Endothelial cell of umbilical vein (primary cell): ENCODE data around the gene STAG1. TPM values are rescaled to one million over a fixed set of nuclear protein-coding genes. Genes with fewer than 3 reads are reported as not detected.

Experiments
- BruUV-seq: library from RNA; stranded (reverse); fragments of 400-500 nt; replicated peaks from 2 replicates; lab custom pipeline; 2021; lab: Mats Ljungman, UMichigan
- CTCF ChIA-PET: fragments of 300-600, 350-600 bp; sonication (Branson Sonifier 250); formaldehyde crosslinking; loops from one replicate; lab custom pipeline; 2021; ENCODE audit warnings: antibody characterized with exemption, inconsistent platforms; lab: Charles Lee
- POLR2A ChIA-PET: fragments of 300-600, 350-600 bp; sonication (Branson Sonifier 250); formaldehyde crosslinking; loops from one replicate; lab custom pipeline; 2021; ENCODE audit warnings: antibody characterized with exemption, inconsistent platforms; lab: Charles Lee
- DNase-seq: peaks from one replicate; pipeline ENCODE4 v3.0.0-alpha.2; 2011; ENCODE audit warnings: low read depth, low spot score
- FAIRE-seq: peaks from 2 replicates; lab custom pipeline; 2011; peaks lifted over from hg19 to GRCh38; lab: Jason Lieb, UNC
- H2AFZ ChIP-seq: 2 replicates; pipeline ENCODE4 v1.6.0; 2012; ENCODE audit warnings: low read depth, low read length, control low read depth, inconsistent platforms
- H3K27ac ChIP-seq: 2 replicates; pipeline ENCODE4 v1.5.1; 2011; ENCODE audit warnings: low read depth, mild to moderate bottlenecking, control low read depth, low read length, moderate library complexity; ENCODE audit not compliant: insufficient read depth
- H3K27me3 ChIP-seq, 2 experiments: 2 replicates each; pipeline versions ENCODE4 v1.6.0 to v1.6.1; 2011; ENCODE audit warnings: low read length in 2 of 2, mixed read lengths in 1 of 2; ENCODE audit not compliant: control insufficient read depth in 2 of 2, insufficient read depth in 2 of 2
- H3K36me3 ChIP-seq, 2 experiments: 2 replicates in 1 of 2; 3 replicates in 1 of 2; pipeline ENCODE4 v1.5.1; 2011; ENCODE audit warnings: low read length in 2 of 2, mild to moderate bottlenecking in 1 of 2, moderate library complexity in 1 of 2; ENCODE audit not compliant: control insufficient read depth in 2 of 2, insufficient read depth in 2 of 2; ENCODE audit errors: extremely low read depth in 1 of 2
- H3K4me1 ChIP-seq: 3 replicates; pipeline ENCODE4 v1.5.1; 2011; ENCODE audit warnings: mild to moderate bottlenecking, low read length; ENCODE audit not compliant: control insufficient read depth, insufficient read depth; ENCODE audit errors: extremely low read depth
- H3K4me2 ChIP-seq: 2 replicates; pipeline ENCODE4 v1.6.1; 2011; ENCODE audit warnings: low read length, control low read depth, mixed read lengths; ENCODE audit not compliant: insufficient read depth
- H3K4me3 ChIP-seq, 3 experiments: fragments of 200-600 bp in 1 of 3; sonication (generic), shearing (Covaris generic) in 1 of 3; replicated peaks in 1 of 3; 2 replicates each; pipeline ENCODE4 v1.5.1; 2011 to 2016; ENCODE audit warnings: control low read depth in 3 of 3, low read length in 3 of 3, mild to moderate bottlenecking in 2 of 3, inconsistent platforms in 1 of 3, low read depth in 1 of 3, moderate library complexity in 1 of 3; ENCODE audit not compliant: insufficient read depth in 1 of 3
- H3K79me2 ChIP-seq: 2 replicates; pipeline ENCODE4 v1.6.0; 2012; ENCODE audit warnings: low read length, inconsistent platforms; ENCODE audit not compliant: control insufficient read depth, insufficient read depth
- H3K9ac ChIP-seq: replicated peaks from 2 replicates; pipeline ENCODE3; 2011; ENCODE audit warnings: low read length, control low read depth; ENCODE audit not compliant: insufficient read depth; ENCODE audit errors: extremely low read depth
- H3K9me1 ChIP-seq: replicated peaks from 3 replicates; pipeline ENCODE4 v1.6.0; 2011; ENCODE audit warnings: mild to moderate bottlenecking, low read length; ENCODE audit not compliant: control insufficient read depth, insufficient read depth; ENCODE audit errors: extremely low read depth
- H3K9me3 ChIP-seq: replicated peaks from 2 replicates; pipeline ENCODE4 v1.5.1; 2012; ENCODE audit warnings: low read length, inconsistent platforms; ENCODE audit not compliant: control insufficient read depth, insufficient read depth
- H4K20me1 ChIP-seq: replicated peaks from 2 replicates; pipeline ENCODE3; 2011; ENCODE audit warnings: mild to moderate bottlenecking, low read length; ENCODE audit not compliant: control insufficient read depth, insufficient read depth; ENCODE audit errors: extremely low read depth
- EZH2 ChIP-seq: IDR thresholded peaks from 2 replicates; pipeline ENCODE4 v1.6.1; 2012; ENCODE audit warnings: borderline replicate concordance, low read depth, mild to moderate bottlenecking, moderate library complexity, low read length, inconsistent platforms; ENCODE audit not compliant: severe bottlenecking
- FOS ChIP-seq: IDR thresholded peaks from 2 replicates; pipeline ENCODE4 v1.6.1; 2011; ENCODE audit warnings: mild to moderate bottlenecking, low read length, moderate library complexity, borderline replicate concordance; ENCODE audit not compliant: insufficient read depth
- GATA2 ChIP-seq: IDR thresholded peaks from 2 replicates; pipeline ENCODE4 v1.7.0; 2011; ENCODE audit warnings: low read depth, mild to moderate bottlenecking, moderate library complexity, mixed read lengths, low read length; ENCODE audit not compliant: insufficient read length, insufficient read depth
- JUN ChIP-seq: IDR thresholded peaks from 2 replicates; pipeline ENCODE4 v1.6.1; 2011; ENCODE audit warnings: borderline replicate concordance, low read depth; ENCODE audit not compliant: insufficient read length, insufficient read depth
- MYC ChIP-seq: IDR thresholded peaks from one replicate; pipeline ENCODE4 v1.6.1; 2011; ENCODE audit warnings: mild to moderate bottlenecking, low read depth, low read length
- POLR2AphosphoS5 ChIP-seq: IDR thresholded peaks from 2 replicates; pipeline ENCODE4 v1.6.1; 2012; ENCODE audit warnings: low read depth, mild to moderate bottlenecking, control low read depth, low read length, moderate library complexity; ENCODE audit not compliant: insufficient read depth
- dilution Hi-C: fragments of 300-500 bp; cut with MboI; formaldehyde crosslinking; loops from one replicate; pipeline ENCODE4 v1.15.0; 2019; ENCODE audit warnings: low sequenced_read_pairs; ENCODE audit not compliant: extremely low pct_ligation_motif_present
- intact Hi-C: fragments of 100-400 bp; cut with micrococcal nuclease; formaldehyde crosslinking; loops from one replicate; pipeline ENCODE4 v1.10.0; 2022
- polyA plus RNA-seq, 4 experiments: library from polyadenylated mRNA; depleted of rRNA in 3 of 4; stranded (reverse) in 3 of 4; unstranded in 1 of 4; fragments of >200 nt; gene quantifications; 2 replicates each; pipeline versions ENCODE4 v1.2.1 to v1.2.3, GENCODE V29; 2011 to 2012; ENCODE audit warnings: missing spikeins in 1 of 4
- total RNA-seq: library from RNA; stranded (reverse); gene quantifications from 2 replicates; pipeline ENCODE4 v1.2.3, GENCODE V29; 2021
- TF ChIP-seq, protein P1 (sequence below): IDR thresholded peaks from 2 replicates; pipeline ENCODE4 v1.6.1; 2011; ENCODE audit not compliant: insufficient read depth, insufficient read length
- TF ChIP-seq, protein P2 (sequence below), 2 donors: IDR thresholded peaks; 1 replicate in 1 of 2; 2 replicates in 1 of 2; pipeline ENCODE4 v1.5.1; 2011; ENCODE audit warnings: low read length in 2 of 2, mild to moderate bottlenecking in 2 of 2, moderate library complexity in 2 of 2, control low read depth in 1 of 2, inconsistent platforms in 1 of 2, low read depth in 1 of 2; ENCODE audit not compliant: insufficient read depth in 1 of 2; ENCODE audit errors: extremely low read depth in 1 of 2

Gene STAG1
- total and polyA plus RNA-seq, 2 donors (not counting 3 experiments of a cell fraction or from before 2014, with no cell fraction given): 7.4 to 42.1 TPM

DNA sequence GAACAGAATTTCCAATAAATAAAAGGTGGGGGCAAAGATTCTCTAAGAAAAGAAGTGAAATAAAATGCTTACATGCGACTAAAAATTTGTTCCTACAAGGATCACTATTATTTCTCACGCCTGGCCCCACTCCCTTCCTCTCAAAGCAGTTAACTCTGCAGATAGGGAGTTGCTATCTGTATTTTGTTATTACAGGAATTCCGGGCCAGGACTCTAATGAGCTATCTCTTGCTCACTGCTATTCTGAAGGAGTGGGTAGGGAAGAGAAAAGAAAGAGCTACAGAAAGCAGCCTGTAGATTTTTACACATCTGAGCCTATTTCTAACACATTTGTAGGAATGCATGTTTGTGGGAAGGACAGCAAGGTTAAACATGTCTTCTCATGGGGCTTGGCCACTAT is 361.6 kb downstream of the STAG1 start:
- TF ChIP-seq GATA2: peak; percentile 86
- TF ChIP-seq, protein P1, sequence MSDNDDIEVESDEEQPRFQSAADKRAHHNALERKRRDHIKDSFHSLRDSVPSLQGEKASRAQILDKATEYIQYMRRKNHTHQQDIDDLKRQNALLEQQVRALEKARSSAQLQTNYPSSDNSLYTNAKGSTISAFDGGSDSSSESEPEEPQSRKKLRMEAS: no peak
- peak; percentile 40 for TF ChIP-seq POLR2AphosphoS5
- H3K9ac ChIP-seq: peak overlapping the region; percentile 23
- H3K27me3 ChIP-seq: no peaks in the 10 kb centered on the region
- dilution Hi-C loops (no loop called here), intact Hi-C loops (loop anchor here (2.0 to 5.0 kb wide), 2 partner anchors 193 to 428 kb away; partner anchors contain the start of genes MSL2 and SLC35G2)
- ChIA-PET CTCF (interaction anchor here (0.6 to 11.0 kb wide), 32 partner anchors 9 to 645 kb away, joined by 3 to 253 read pairs (median 6); partner anchors contain the start of gene STAG1), POLR2A (interaction anchor here (2.4 kb wide), 1 partner anchor 362 kb away, joined by 17 read pairs; the partner anchor contains the start of gene STAG1)
- no peaks in the 10 kb centered on the region for H3K79me2 ChIP-seq
- FAIRE-seq: peak; percentile 53
- peaks cover 11% of the 10 kb centered on the region for H3K4me1 ChIP-seq
- peak; percentile 78 for DNase-seq
- no peaks in the 10 kb centered on the region for H3K9me3 ChIP-seq
- no peaks in the 10 kb centered on the region for H3K9me1 ChIP-seq
- no peak overlapping the region for H3K4me3 ChIP-seq
- H4K20me1 ChIP-seq: no peaks in the 10 kb centered on the region
- BruUV-seq: no TSS peak
- no peak overlapping the region for H2AFZ ChIP-seq
- no peak overlapping the region for H3K27ac ChIP-seq
- no peaks in the 10 kb centered on the region for H3K36me3 ChIP-seq
- peak overlapping the region; percentile 74 for H3K4me2 ChIP-seq

DNA sequence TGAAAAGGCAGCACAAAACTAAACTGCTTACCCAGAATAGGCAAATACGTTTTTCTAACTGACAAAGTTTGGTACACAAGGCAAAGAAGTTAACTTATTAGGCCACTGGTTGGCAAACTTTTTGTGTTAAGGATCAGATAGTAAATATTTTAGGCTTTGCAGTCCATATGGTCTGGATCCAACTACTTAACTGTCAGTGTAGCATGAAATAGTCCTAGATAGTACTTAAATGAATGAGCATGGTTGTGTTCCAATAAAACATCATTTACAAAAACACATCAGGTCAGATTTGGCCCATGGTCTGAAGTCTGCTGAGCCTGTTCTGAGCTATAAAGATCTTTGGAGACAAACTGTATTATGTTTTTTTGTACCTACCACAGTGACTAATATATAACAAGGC is 365.1 kb downstream of the STAG1 start:
- TF ChIP-seq JUN (no peak), GATA2 (no peak), EZH2 (no peak), MYC (no peak), POLR2AphosphoS5 (no peak), FOS (no peak)
- TF ChIP-seq, protein P1: no peak
- TF ChIP-seq, protein P2, sequence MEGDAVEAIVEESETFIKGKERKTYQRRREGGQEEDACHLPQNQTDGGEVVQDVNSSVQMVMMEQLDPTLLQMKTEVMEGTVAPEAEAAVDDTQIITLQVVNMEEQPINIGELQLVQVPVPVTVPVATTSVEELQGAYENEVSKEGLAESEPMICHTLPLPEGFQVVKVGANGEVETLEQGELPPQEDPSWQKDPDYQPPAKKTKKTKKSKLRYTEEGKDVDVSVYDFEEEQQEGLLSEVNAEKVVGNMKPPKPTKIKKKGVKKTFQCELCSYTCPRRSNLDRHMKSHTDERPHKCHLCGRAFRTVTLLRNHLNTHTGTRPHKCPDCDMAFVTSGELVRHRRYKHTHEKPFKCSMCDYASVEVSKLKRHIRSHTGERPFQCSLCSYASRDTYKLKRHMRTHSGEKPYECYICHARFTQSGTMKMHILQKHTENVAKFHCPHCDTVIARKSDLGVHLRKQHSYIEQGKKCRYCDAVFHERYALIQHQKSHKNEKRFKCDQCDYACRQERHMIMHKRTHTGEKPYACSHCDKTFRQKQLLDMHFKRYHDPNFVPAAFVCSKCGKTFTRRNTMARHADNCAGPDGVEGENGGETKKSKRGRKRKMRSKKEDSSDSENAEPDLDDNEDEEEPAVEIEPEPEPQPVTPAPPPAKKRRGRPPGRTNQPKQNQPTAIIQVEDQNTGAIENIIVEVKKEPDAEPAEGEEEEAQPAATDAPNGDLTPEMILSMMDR (IDR thresholded peaks at IDR 0.05; ENCODE audit: extremely low read depth in 1 of 2, insufficient read depth in 1 of 2, low read depth in 1 of 2, low read length in 2 of 2): no peak
- Histone ChIP-seq H3K9ac (no peak overlapping the region), H3K27me3 (no peaks in the 10 kb centered on the region), H3K4me1 (peaks cover 11% of the 10 kb centered on the region), H3K36me3 (no peaks in the 10 kb centered on the region), H3K79me2 (no peaks in the 10 kb centered on the region), H3K4me2 (no peak overlapping the region), H3K9me1 (no peaks in the 10 kb centered on the region), H4K20me1 (no peaks in the 10 kb centered on the region), H2AFZ (no peak overlapping the region), H3K9me3 (no peaks in the 10 kb centered on the region), H3K4me3 (no peak overlapping the region), H3K27ac (no peak overlapping the region)
- dilution Hi-C loops: no loop called here
- CTCF ChIA-PET: interaction anchor here (1.0 to 11.0 kb wide), 3 partner anchors 10 to 365 kb away, joined by 3 to 253 read pairs (median 4); partner anchors contain the start of gene STAG1
- FAIRE-seq (no peak), DNase-seq (no peak)
- POLR2A ChIA-PET: no interaction called here
- intact Hi-C loops: no loop called here
- no TSS peak for BruUV-seq
